HepG2 (cell line): Measurements from ENCODE around the gene GATAD2B. TPM values are rescaled to one million over a fixed set of nuclear protein-coding genes. Genes with fewer than 3 reads are reported as not detected.
A peak's percentile ranks its signal among the peaks of the same experiment; 100 is the strongest.

Experiments used
- KAT8 ChIP-seq: IDR thresholded peaks from 2 replicates; pipeline ENCODE4 v1.6.1; 2016; ENCODE audit warnings: missing genetic modification reagents, missing compliant biosample characterization
- SRSF4 ChIP-seq: fragments of 200-400 bp; formaldehyde crosslinking; IDR thresholded peaks from one replicate; pipeline ENCODE4 v1.6.1; 2018; ENCODE audit warnings: mild to moderate bottlenecking, low read depth, low read length, moderate library complexity; ENCODE audit not compliant: poor library complexity, severe bottlenecking
- ZMYM3 ChIP-seq: sonication (generic); formaldehyde crosslinking; IDR thresholded peaks from 2 replicates; pipeline ENCODE4 v1.5.1; 2020; ENCODE audit warnings: mild to moderate bottlenecking, missing genetic modification reagents
- ZNF292 ChIP-seq: sonication (generic); formaldehyde crosslinking; IDR thresholded peaks from 2 replicates; pipeline ENCODE4 v1.8.1; 2022; ENCODE audit warnings: mild to moderate bottlenecking, low read depth, missing genetic modification reagents, borderline replicate concordance
- ZNF484 ChIP-seq: sonication (generic); formaldehyde crosslinking; IDR thresholded peaks from 2 replicates; pipeline ENCODE4 v1.5.1; 2020; ENCODE audit warnings: mild to moderate bottlenecking, low read depth, missing genetic modification reagents, borderline replicate concordance
- ZNF556 ChIP-seq: sonication (generic); formaldehyde crosslinking; IDR thresholded peaks from 2 replicates; pipeline ENCODE4 v1.4.0; 2020; ENCODE audit warnings: mild to moderate bottlenecking, missing genetic modification reagents, borderline replicate concordance
- ZSCAN30 ChIP-seq: sonication (generic); formaldehyde crosslinking; IDR thresholded peaks from 2 replicates; pipeline ENCODE4 v1.5.0; 2020; ENCODE audit warnings: mild to moderate bottlenecking, missing genetic modification reagents
- polyA plus RNA-seq, 8 experiments: library from polyadenylated mRNA; depleted of rRNA in 3 of 8; stranded (reverse) in 7 of 8; unstranded in 1 of 8; fragments of >200 nt; fragmentation: Illumina TruSeq in 4 of 8; extraction: Trizol in 4 of 8; gene quantifications; 2 replicates each; pipeline versions ENCODE4 v1.2.1 to v1.2.3, GENCODE V29; 2011 to 2016; ENCODE audit warnings: low read depth in 4 of 8, missing spikeins in 1 of 8, mixed read lengths in 1 of 8; ENCODE audit not compliant: insufficient read depth in 1 of 8
- total RNA-seq, 5 experiments: library from RNA; depleted of rRNA; stranded (reverse); fragments of >200 nt; fragmentation: Illumina TruSeq; extraction: Trizol; gene quantifications; 2 replicates each; pipeline ENCODE4 v1.2.3, GENCODE V29; 2016; ENCODE audit warnings: low read depth in 1 of 5
- TF ChIP-seq, protein P1 (sequence below): sonication (generic); formaldehyde crosslinking; IDR thresholded peaks from 2 replicates; pipeline ENCODE4 v1.5.0; 2020; ENCODE audit warnings: mild to moderate bottlenecking, missing genetic modification reagents
- TF ChIP-seq, protein P2 (sequence below): sonication (generic); formaldehyde crosslinking; IDR thresholded peaks from 2 replicates; pipeline ENCODE4 v1.5.0; 2020; ENCODE audit warnings: missing genetic modification reagents
- TF ChIP-seq, protein P3 (sequence below): IDR thresholded peaks from 2 replicates; pipeline ENCODE4 v1.6.1; 2016; ENCODE audit warnings: missing genetic modification reagents, missing compliant biosample characterization
- TF ChIP-seq, protein P4 (sequence below): IDR thresholded peaks from 2 replicates; pipeline ENCODE4 v1.6.1; 2016; ENCODE audit warnings: low read depth, missing genetic modification reagents, missing compliant biosample characterization

GATAD2B gene
- total and polyA plus RNA-seq, 2 of the 13 experiments (the other 11 are each of a cell fraction or from before 2014, with no cell fraction given) = 3.2 to 5.2 TPM

DNA sequence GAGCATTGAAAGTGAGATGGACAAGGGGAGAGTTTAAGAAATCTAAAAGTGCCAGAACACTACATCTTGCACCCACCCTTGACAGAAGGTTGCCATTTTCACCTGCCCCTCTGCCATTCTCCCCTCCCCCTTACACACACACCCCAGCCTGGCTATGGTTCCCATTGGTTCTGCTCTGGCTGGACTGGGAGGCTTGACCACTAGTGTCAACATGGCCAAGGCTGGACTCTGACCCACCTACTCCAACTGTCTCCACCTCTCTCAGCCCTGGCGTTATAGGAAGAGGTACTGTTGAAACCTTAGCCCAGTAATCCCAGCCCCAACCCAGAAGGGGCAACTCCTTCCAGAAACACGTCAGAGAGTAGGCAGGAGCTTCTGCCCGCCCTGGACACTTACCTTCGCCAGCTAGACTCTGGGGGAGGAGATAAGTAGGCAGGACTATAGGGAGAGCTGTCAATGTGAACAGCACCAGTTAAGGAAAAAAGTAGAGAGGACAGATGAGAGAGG is 31.1 kb upstream of the GATAD2B start (continued):
- TF ChIP-seq, protein P1, sequence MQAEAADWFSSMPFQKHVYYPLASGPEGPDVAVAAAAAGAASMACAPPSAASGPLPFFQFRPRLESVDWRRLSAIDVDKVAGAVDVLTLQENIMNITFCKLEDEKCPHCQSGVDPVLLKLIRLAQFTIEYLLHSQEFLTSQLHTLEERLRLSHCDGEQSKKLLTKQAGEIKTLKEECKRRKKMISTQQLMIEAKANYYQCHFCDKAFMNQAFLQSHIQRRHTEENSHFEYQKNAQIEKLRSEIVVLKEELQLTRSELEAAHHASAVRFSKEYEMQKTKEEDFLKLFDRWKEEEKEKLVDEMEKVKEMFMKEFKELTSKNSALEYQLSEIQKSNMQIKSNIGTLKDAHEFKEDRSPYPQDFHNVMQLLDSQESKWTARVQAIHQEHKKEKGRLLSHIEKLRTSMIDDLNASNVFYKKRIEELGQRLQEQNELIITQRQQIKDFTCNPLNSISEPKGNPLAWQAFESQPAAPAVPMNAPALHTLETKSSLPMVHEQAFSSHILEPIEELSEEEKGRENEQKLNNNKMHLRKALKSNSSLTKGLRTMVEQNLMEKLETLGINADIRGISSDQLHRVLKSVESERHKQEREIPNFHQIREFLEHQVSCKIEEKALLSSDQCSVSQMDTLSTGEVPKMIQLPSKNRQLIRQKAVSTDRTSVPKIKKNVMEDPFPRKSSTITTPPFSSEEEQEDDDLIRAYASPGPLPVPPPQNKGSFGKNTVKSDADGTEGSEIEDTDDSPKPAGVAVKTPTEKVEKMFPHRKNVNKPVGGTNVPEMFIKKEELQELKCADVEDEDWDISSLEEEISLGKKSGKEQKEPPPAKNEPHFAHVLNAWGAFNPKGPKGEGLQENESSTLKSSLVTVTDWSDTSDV = no peak
- TF ChIP-seq ZNF292 (CRISPR knock-in tag) (peak; percentile 51; the same call in 1 of the 2 replicates), ZMYM3 (CRISPR knock-in tag) (0 out of 2 replicates have a peak, but pooled peaks have one; percentile 27), KAT8 (CRISPR knock-in tag) (peak; percentile 50; the same call in 1 of the 2 replicates), ZNF484 (CRISPR knock-in tag) (no peak), ZNF556 (CRISPR knock-in tag) (peak; percentile 49; the same call in 1 of the 2 replicates), SRSF4 (no peak), ZSCAN30 (CRISPR knock-in tag) (no peak)
- TF ChIP-seq, protein P2, sequence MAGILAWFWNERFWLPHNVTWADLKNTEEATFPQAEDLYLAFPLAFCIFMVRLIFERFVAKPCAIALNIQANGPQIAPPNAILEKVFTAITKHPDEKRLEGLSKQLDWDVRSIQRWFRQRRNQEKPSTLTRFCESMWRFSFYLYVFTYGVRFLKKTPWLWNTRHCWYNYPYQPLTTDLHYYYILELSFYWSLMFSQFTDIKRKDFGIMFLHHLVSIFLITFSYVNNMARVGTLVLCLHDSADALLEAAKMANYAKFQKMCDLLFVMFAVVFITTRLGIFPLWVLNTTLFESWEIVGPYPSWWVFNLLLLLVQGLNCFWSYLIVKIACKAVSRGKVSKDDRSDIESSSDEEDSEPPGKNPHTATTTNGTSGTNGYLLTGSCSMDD (CRISPR knock-in tag) = no peak
- TF ChIP-seq, protein P3, sequence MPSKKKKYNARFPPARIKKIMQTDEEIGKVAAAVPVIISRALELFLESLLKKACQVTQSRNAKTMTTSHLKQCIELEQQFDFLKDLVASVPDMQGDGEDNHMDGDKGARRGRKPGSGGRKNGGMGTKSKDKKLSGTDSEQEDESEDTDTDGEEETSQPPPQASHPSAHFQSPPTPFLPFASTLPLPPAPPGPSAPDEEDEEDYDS = peak; percentile 73; the same call in 1 of the 2 replicates
- TF ChIP-seq, protein P4, sequence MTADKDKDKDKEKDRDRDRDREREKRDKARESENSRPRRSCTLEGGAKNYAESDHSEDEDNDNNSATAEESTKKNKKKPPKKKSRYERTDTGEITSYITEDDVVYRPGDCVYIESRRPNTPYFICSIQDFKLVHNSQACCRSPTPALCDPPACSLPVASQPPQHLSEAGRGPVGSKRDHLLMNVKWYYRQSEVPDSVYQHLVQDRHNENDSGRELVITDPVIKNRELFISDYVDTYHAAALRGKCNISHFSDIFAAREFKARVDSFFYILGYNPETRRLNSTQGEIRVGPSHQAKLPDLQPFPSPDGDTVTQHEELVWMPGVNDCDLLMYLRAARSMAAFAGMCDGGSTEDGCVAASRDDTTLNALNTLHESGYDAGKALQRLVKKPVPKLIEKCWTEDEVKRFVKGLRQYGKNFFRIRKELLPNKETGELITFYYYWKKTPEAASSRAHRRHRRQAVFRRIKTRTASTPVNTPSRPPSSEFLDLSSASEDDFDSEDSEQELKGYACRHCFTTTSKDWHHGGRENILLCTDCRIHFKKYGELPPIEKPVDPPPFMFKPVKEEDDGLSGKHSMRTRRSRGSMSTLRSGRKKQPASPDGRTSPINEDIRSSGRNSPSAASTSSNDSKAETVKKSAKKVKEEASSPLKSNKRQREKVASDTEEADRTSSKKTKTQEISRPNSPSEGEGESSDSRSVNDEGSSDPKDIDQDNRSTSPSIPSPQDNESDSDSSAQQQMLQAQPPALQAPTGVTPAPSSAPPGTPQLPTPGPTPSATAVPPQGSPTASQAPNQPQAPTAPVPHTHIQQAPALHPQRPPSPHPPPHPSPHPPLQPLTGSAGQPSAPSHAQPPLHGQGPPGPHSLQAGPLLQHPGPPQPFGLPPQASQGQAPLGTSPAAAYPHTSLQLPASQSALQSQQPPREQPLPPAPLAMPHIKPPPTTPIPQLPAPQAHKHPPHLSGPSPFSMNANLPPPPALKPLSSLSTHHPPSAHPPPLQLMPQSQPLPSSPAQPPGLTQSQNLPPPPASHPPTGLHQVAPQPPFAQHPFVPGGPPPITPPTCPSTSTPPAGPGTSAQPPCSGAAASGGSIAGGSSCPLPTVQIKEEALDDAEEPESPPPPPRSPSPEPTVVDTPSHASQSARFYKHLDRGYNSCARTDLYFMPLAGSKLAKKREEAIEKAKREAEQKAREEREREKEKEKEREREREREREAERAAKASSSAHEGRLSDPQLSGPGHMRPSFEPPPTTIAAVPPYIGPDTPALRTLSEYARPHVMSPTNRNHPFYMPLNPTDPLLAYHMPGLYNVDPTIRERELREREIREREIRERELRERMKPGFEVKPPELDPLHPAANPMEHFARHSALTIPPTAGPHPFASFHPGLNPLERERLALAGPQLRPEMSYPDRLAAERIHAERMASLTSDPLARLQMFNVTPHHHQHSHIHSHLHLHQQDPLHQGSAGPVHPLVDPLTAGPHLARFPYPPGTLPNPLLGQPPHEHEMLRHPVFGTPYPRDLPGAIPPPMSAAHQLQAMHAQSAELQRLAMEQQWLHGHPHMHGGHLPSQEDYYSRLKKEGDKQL = 0 out of 2 replicates have a peak, but pooled peaks have one; percentile 22
